ENCODE measurements around the gene GNPDA1. TPM values are rescaled to one million over a fixed set of nuclear protein-coding genes. Genes with fewer than 3 reads are reported as not detected.
A peak's percentile ranks its signal among the peaks of the same experiment; 100 is the strongest.

GNPDA1 gene
- total and polyA plus RNA-seq, 2 of the 8 experiments (the other 6 are each of a cell fraction or from before 2014, with no cell fraction given): 33.0 to 94.3 TPM

- no peak overlapping the region for H3K56ac ChIP-seq (replicated peaks; ENCODE audit: insufficient read length, low read depth, low read length)
- no peak overlapping the region for H2BK15ac ChIP-seq (ENCODE audit: low read length)
- H4K5ac ChIP-seq (ENCODE audit: insufficient read length, low read depth, low read length): no peak overlapping the region
- no peak for DNase-seq (ENCODE audit: low read depth in 1 of 2, low spot score in 2 of 2)
- no peak overlapping the region for H4K8ac ChIP-seq (ENCODE audit: extremely low read depth, insufficient read depth, low read length)
- no peaks in the 10 kb centered on the region for H3K23me2 ChIP-seq (ENCODE audit: low read depth, low read length)
- no peaks in the 10 kb centered on the region for H3K9me3 ChIP-seq (ENCODE audit: insufficient read depth in 2 of 2, low read depth in 1 of 2, low read length in 1 of 2)
- no peak overlapping the region for H3K23ac ChIP-seq (ENCODE audit: insufficient read length)
- H3K4me3 ChIP-seq (ENCODE audit: extremely low read depth in 1 of 4, insufficient read depth in 2 of 4, low read depth in 3 of 4, low read length in 4 of 4): no peak overlapping the region
- no peak overlapping the region for H2BK120ac ChIP-seq (replicated peaks; ENCODE audit: low read depth, low read length)
- H3K79me1 ChIP-seq (ENCODE audit: low read depth, low read length): no peaks in the 10 kb centered on the region
- peak; percentile 45 to 63 for TF ChIP-seq RAD21 (IDR thresholded peaks at IDR 0.05 in 1 of 2, conservative IDR thresholded peaks at IDR 0.05 in 1 of 2; ENCODE audit: low read depth in 2 of 2, low read length in 2 of 2)
- TF ChIP-seq CTCF (IDR thresholded peaks at IDR 0.05; ENCODE audit: control extremely low read depth in 1 of 3, insufficient read depth in 1 of 3, low read depth in 1 of 3, low read length in 3 of 3): peak; percentile 12 to 58 (median 52)
- no peak for TF ChIP-seq CHD1 (IDR thresholded peaks at IDR 0.05; ENCODE audit: low read depth, low read length)
- no peak for TF ChIP-seq CBX5 (IDR thresholded peaks at IDR 0.05; ENCODE audit: low read depth, low read length)
- no peaks in the 10 kb centered on the region for H4K20me1 ChIP-seq (replicated peaks in 1 of 2; ENCODE audit: control insufficient read depth in 1 of 2, insufficient read depth in 2 of 2, low read length in 2 of 2)
- no peak for FAIRE-seq
- H2BK12ac ChIP-seq (ENCODE audit: low read depth, low read length): no peak overlapping the region
- no peaks in the 10 kb centered on the region for H3K27me3 ChIP-seq (replicated peaks in 1 of 4; ENCODE audit: control insufficient read depth in 3 of 4, extremely low read depth in 1 of 4, insufficient read depth in 3 of 4, low read length in 3 of 4)
- H3K79me2 ChIP-seq (ENCODE audit: control insufficient read depth in 1 of 2, insufficient read depth in 2 of 2, low read length in 2 of 2): no peaks in the 10 kb centered on the region
- no peak overlapping the region for H2AFZ ChIP-seq (ENCODE audit: low read length)
- POLR2A ChIA-PET (ENCODE audit: partially characterized antibody): no interaction called here
- no peak overlapping the region for H3K14ac ChIP-seq (ENCODE audit: insufficient read length)
- no peak overlapping the region for H3K4me2 ChIP-seq (ENCODE audit: insufficient read depth in 1 of 2, low read depth in 2 of 2, low read length in 2 of 2)
- no peak overlapping the region for H3K18ac ChIP-seq (ENCODE audit: extremely low read depth, low read length)
- H3K9ac ChIP-seq (replicated peaks in 1 of 4; ENCODE audit: extremely low read depth in 1 of 4, low read depth in 3 of 4, low read length in 3 of 4): no peak overlapping the region
- H3K4me1 ChIP-seq (replicated peaks in 1 of 4; ENCODE audit: control insufficient read depth in 3 of 4, insufficient read depth in 4 of 4, low read length in 3 of 4): peaks cover 2 to 6% (median 3%) of the 10 kb centered on the region in 4 experiments; a peak in 6 of 7 replicates
- H3K4ac ChIP-seq (replicated peaks; ENCODE audit: insufficient read length, low read depth, low read length): no peak overlapping the region
- CTCF ChIA-PET (ENCODE audit: partially characterized antibody): interaction anchor here (1.0 kb wide), 1 partner anchor 11 kb away, joined by 3 read pairs; no protein-coding TSS in a partner anchor
- WGBS, 2 experiments (ENCODE audit: extremely low coverage in 1 of 2, insufficient coverage in 1 of 2, insufficient read length in 1 of 2, insufficient replicate concordance in 2 of 2, low coverage in 1 of 2, low lambda C conversion rate in 2 of 2, missing lambda C conversion rate in 1 of 2): 93% methylated on average over 1 of the region's 1 CpG; no CpG with 5 or more reads in 1 of the 2 experiments
- no peaks in the 10 kb centered on the region for H3K36me3 ChIP-seq (ENCODE audit: control insufficient read depth in 2 of 4, insufficient read depth in 4 of 4, low read length in 3 of 4)
- no peak overlapping the region for H3K27ac ChIP-seq (ENCODE audit: low read depth, low read length)
- H2AK5ac ChIP-seq (ENCODE audit: low read depth, low read length): no peak overlapping the region
- no peak overlapping the region for H4K91ac ChIP-seq (replicated peaks; ENCODE audit: insufficient read length, low read length)
- no peak overlapping the region for H2BK5ac ChIP-seq (ENCODE audit: low read depth, low read length)
- H2BK20ac ChIP-seq (ENCODE audit: low read length): no peak overlapping the region
Observed at GRCh38 chr5:142059304-142059940, 46.6 kb upstream of the GNPDA1 start.

Measured in H1 (cell line).